K562 (cell line): ENCODE results near the gene RCOR1. TPM values are rescaled to one million over a fixed set of nuclear protein-coding genes. Genes with fewer than 3 reads are reported as not detected.
A peak's percentile ranks its signal among the peaks of the same experiment; 100 is the strongest.

ENCODE experiments used
- ATAC-seq: fragments of 200-7000 bp; cut with Tn5 transposase; 3 replicates; pipeline ENCODE4 v1.9.1; 2020; ENCODE audit warnings: moderate library complexity
- BruUV-seq: library from RNA; stranded (reverse); fragments of 400-500 nt; replicated peaks from 2 replicates; lab custom pipeline; 2021; lab: Mats Ljungman, UMichigan
- CTCF ChIA-PET: fragments of 300-600 bp; formaldehyde crosslinking; extraction: SDS; loops from one replicate; lab custom pipeline; 2021; ENCODE audit warnings: low intra/inter-chr PET ratio; lab: Yijun Ruan, JAX
- POLR2A ChIA-PET: fragments of 300-600, 350-650 bp; sonication (Branson Sonifier 250); formaldehyde crosslinking; extraction: SDS; loops from one replicate; lab custom pipeline; 2021; ENCODE audit warnings: antibody characterized with exemption, inconsistent platforms; lab: Yijun Ruan, JAX
- DNase-seq, 4 experiments: peaks; one replicate each; pipeline versions ENCODE4 v3.0.0 to v3.0.0-alpha.2; 2011 to 2018; ENCODE audit warnings: low spot score in 3 of 4, mixed read lengths in 3 of 4; ENCODE audit errors: extremely low read depth in 1 of 4
- FAIRE-seq: peaks from 2 replicates; lab custom pipeline; 2011; peaks lifted over from hg19 to GRCh38; lab: Jason Lieb, UNC
- H2AFZ ChIP-seq: 2 replicates; pipeline ENCODE4 v1.6.0; 2011; ENCODE audit warnings: low read depth, low read length, control low read depth, inconsistent platforms
- H3K27ac ChIP-seq: fragments of 200-600 bp; 3 replicates; pipeline ENCODE4 v1.8.0; 2011; ENCODE audit warnings: low read depth, mild to moderate bottlenecking, control low read depth, inconsistent platforms, low read length, moderate library complexity, mixed read lengths; ENCODE audit errors: extremely low read depth
- H3K27me3 ChIP-seq, 2 experiments: fragments of 300-600 bp in 1 of 2; 2 replicates in 1 of 2; 3 replicates in 1 of 2; pipeline versions ENCODE4 v1.6.0 to v1.8.0; 2011; ENCODE audit warnings: inconsistent platforms in 2 of 2, low read length in 2 of 2, mild to moderate bottlenecking in 1 of 2, mixed read lengths in 1 of 2, moderate library complexity in 1 of 2; ENCODE audit not compliant: control insufficient read depth in 2 of 2, insufficient read depth in 2 of 2
- H3K36me3 ChIP-seq: fragments of 300-600 bp; 3 replicates; pipeline ENCODE4 v1.8.0; 2011; ENCODE audit warnings: mild to moderate bottlenecking, low read length, inconsistent platforms; ENCODE audit not compliant: control insufficient read depth, insufficient read depth
- H3K4me1 ChIP-seq, 2 experiments: fragments of 200-600 bp in 1 of 2; replicated peaks in 1 of 2; 2 replicates in 1 of 2; 3 replicates in 1 of 2; pipeline versions ENCODE4 v1.5.1 to v1.8.0; 2011; ENCODE audit warnings: inconsistent platforms in 2 of 2, low read length in 2 of 2, mild to moderate bottlenecking in 1 of 2, mixed read lengths in 1 of 2, moderate library complexity in 1 of 2; ENCODE audit not compliant: control insufficient read depth in 2 of 2, insufficient read depth in 2 of 2
- H3K4me2 ChIP-seq: 2 replicates; pipeline ENCODE4 v1.6.1; 2011; ENCODE audit warnings: low read length, control low read depth, inconsistent platforms, mixed read lengths; ENCODE audit not compliant: insufficient read depth
- H3K4me3 ChIP-seq: fragments of 200-600 bp; sonication (generic), shearing (Covaris generic); 2 replicates; pipeline ENCODE4 v1.5.1; 2016; ENCODE audit warnings: control low read depth, inconsistent platforms
- H3K79me2 ChIP-seq: fragments of 200-600 bp; 3 replicates; pipeline ENCODE4 v1.8.0; 2011; ENCODE audit warnings: low read length, inconsistent platforms; ENCODE audit not compliant: control insufficient read depth, insufficient read depth
- H3K9ac ChIP-seq, 2 experiments: 2 replicates each; pipeline versions ENCODE4 v1.6.0 to v1.6.1; 2011; ENCODE audit warnings: low read depth in 2 of 2, low read length in 2 of 2, control low read depth in 1 of 2, inconsistent platforms in 1 of 2, mild to moderate bottlenecking in 1 of 2, mixed read lengths in 1 of 2; ENCODE audit not compliant: insufficient read depth in 1 of 2
- H3K9me1 ChIP-seq: one replicate; pipeline ENCODE4 v1.6.0; 2011; ENCODE audit warnings: inconsistent platforms, mild to moderate bottlenecking, low read length, moderate library complexity; ENCODE audit not compliant: control insufficient read depth, insufficient read depth
- H3K9me3 ChIP-seq: replicated peaks from 2 replicates; pipeline ENCODE4 v1.5.1; 2011; ENCODE audit warnings: low read depth, low read length, inconsistent platforms; ENCODE audit not compliant: control insufficient read depth, insufficient read depth
- H4K20me1 ChIP-seq: replicated peaks from 2 replicates; pipeline ENCODE4 v1.6.1; 2011; ENCODE audit warnings: low read length, inconsistent platforms, mixed read lengths; ENCODE audit not compliant: control insufficient read depth, insufficient read depth
- ADNP ChIP-seq: fragments of 200-800 bp; sonication (Bioruptor generic); IDR thresholded peaks from 2 replicates; pipeline ENCODE4 v1.6.1; 2016; ENCODE audit warnings: missing genetic modification characterization, missing compliant biosample characterization
- CBX8 ChIP-seq: fragments of 200-600 bp; sonication (generic); IDR thresholded peaks from 2 replicates; pipeline ENCODE4 v1.6.1; 2012; ENCODE audit warnings: borderline replicate concordance, mixed run types, low read depth, mild to moderate bottlenecking, moderate library complexity, mixed read lengths, low read length, control low read depth, inconsistent platforms; ENCODE audit not compliant: poor library complexity, severe bottlenecking; ENCODE audit errors: extremely low read depth
- CCNT2 ChIP-seq: IDR thresholded peaks from 2 replicates; pipeline ENCODE4 v1.6.1; 2011; ENCODE audit warnings: borderline replicate concordance, low read depth, mild to moderate bottlenecking, moderate library complexity, mixed read lengths, low read length; ENCODE audit not compliant: insufficient read length; ENCODE audit errors: extremely low read depth
- ILK ChIP-seq: fragments of 450-650 bp; IDR thresholded peaks from 2 replicates; pipeline ENCODE4 v1.6.1; 2016; ENCODE audit warnings: missing genetic modification characterization, low read depth, mild to moderate bottlenecking, missing compliant biosample characterization, moderate library complexity, borderline replicate concordance
- JUNB ChIP-seq: fragments of 450-650 bp; formaldehyde crosslinking; conservative IDR thresholded peaks from 2 replicates; pipeline ENCODE4 v1.4.0; 2020; ENCODE audit warnings: mild to moderate bottlenecking
- MYNN ChIP-seq, 2 experiments: sonication (generic); formaldehyde crosslinking in 1 of 2; IDR thresholded peaks; 2 replicates each; pipeline versions ENCODE4 v1.5.0 to v1.6.1; 2016 to 2020; ENCODE audit warnings: antibody characterized with exemption in 1 of 2, missing genetic modification reagents in 1 of 2
- NFIC ChIP-seq: fragments of 450-650 bp; IDR thresholded peaks from 2 replicates; pipeline ENCODE4 v1.6.1; 2017; ENCODE audit warnings: mild to moderate bottlenecking, inconsistent platforms
- NFIX ChIP-seq: fragments of 250-450 bp; sonication (Bioruptor Pico); IDR thresholded peaks from 2 replicates; pipeline ENCODE4 v1.4.0; 2020; ENCODE audit warnings: low read depth, mild to moderate bottlenecking, moderate library complexity
- NR1H2 ChIP-seq: sonication (generic); formaldehyde crosslinking; IDR thresholded peaks from 2 replicates; pipeline ENCODE4 v1.4.0; 2020; ENCODE audit warnings: mild to moderate bottlenecking, missing genetic modification reagents
- SMAD3 ChIP-seq: fragments of 450-650 bp; formaldehyde crosslinking; conservative IDR thresholded peaks from 2 replicates; pipeline ENCODE4 v1.4.0; 2020; ENCODE audit warnings: mild to moderate bottlenecking
- SRSF7 ChIP-seq: fragments of 200-400 bp; formaldehyde crosslinking; optimal IDR thresholded peaks from 2 replicates; pipeline ENCODE3; 2017; ENCODE audit warnings: mild to moderate bottlenecking, low read depth, low read length
- TAF7 ChIP-seq: fragments of 450-650 bp; IDR thresholded peaks from 2 replicates; pipeline ENCODE4 v1.6.1; 2016; ENCODE audit warnings: missing genetic modification characterization, missing compliant biosample characterization
- ZNF263 ChIP-seq: sonication (generic); formaldehyde crosslinking; IDR thresholded peaks from 2 replicates; pipeline ENCODE4 v1.8.0; 2022; ENCODE audit warnings: mild to moderate bottlenecking, missing genetic modification reagents, borderline replicate concordance
- ZNF780A ChIP-seq: fragments of 250-450 bp; sonication (Bioruptor Pico); IDR thresholded peaks from 2 replicates; pipeline ENCODE4 v1.5.0; 2021; ENCODE audit warnings: mild to moderate bottlenecking
- ZNF830 ChIP-seq: fragments of 250-450 bp; sonication (Bioruptor Pico); IDR thresholded peaks from 2 replicates; pipeline ENCODE4 v1.5.0; 2021; ENCODE audit warnings: mild to moderate bottlenecking
- WGBS: fragments of 100-300 bp; shearing (Covaris generic); methylation state at CpG from one replicate; pipeline ENCODE4 v1.1.6; 2016; ENCODE audit warnings: low coverage, mixed read lengths; ENCODE audit not compliant: insufficient coverage; ENCODE audit errors: missing lambda C conversion rate; 5-methylcytosine and 5-hydroxymethylcytosine counted together
- in situ Hi-C: fragments of 300-500 bp; cut with MboI; formaldehyde crosslinking; loops from 4 replicates; pipeline ENCODE4 v1.15.0; 2018; ENCODE audit warnings: inconsistent platforms, mixed read lengths
- intact Hi-C: fragments of 100-400 bp; cut with micrococcal nuclease; formaldehyde crosslinking; loops from 2 replicates; pipeline ENCODE4 v1.14.2; 2022
- polyA plus RNA-seq, 8 experiments: library from polyadenylated mRNA; depleted of rRNA in 4 of 8; stranded (reverse) in 5 of 8; unstranded in 3 of 8; fragments of >200 nt; fragmentation: Nextera tagmentation in 2 of 8; fragmentation: Illumina TruSeq in 1 of 8; extraction: Ambion mirVana in 2 of 8; extraction: Trizol in 1 of 8; gene quantifications; 2 replicates each; pipeline versions ENCODE4 v1.2.1 to v1.2.3, GENCODE V29; 2011 to 2014; ENCODE audit warnings: inconsistent platforms in 1 of 8, missing spikeins in 1 of 8
- total RNA-seq, 7 experiments: library from RNA; depleted of rRNA in 6 of 7; stranded (reverse); fragments of >200 nt in 6 of 7; fragmentation: Illumina TruSeq in 2 of 7; extraction: Trizol in 2 of 7; gene quantifications; 2 replicates each; pipeline versions ENCODE4 v1.2.1 to v1.2.3, GENCODE V29; 2011 to 2021; ENCODE audit warnings: low replicate concordance in 1 of 7
- TF ChIP-seq, protein P1 (sequence below): fragments of 450-650 bp; IDR thresholded peaks from 2 replicates; pipeline ENCODE4 v1.6.1; 2016; ENCODE audit warnings: antibody characterized with exemption
- TF ChIP-seq, protein P2 (sequence below): sonication (generic); formaldehyde crosslinking; IDR thresholded peaks from 2 replicates; pipeline ENCODE4 v1.5.0; 2020; ENCODE audit warnings: missing genetic modification reagents

RCOR1 gene
- total and polyA plus RNA-seq, 9 of the 15 experiments (the other 6 are each of a cell fraction or from before 2014, with no cell fraction given): 8.5 to 47.9 (median 20.9) TPM

DNA sequence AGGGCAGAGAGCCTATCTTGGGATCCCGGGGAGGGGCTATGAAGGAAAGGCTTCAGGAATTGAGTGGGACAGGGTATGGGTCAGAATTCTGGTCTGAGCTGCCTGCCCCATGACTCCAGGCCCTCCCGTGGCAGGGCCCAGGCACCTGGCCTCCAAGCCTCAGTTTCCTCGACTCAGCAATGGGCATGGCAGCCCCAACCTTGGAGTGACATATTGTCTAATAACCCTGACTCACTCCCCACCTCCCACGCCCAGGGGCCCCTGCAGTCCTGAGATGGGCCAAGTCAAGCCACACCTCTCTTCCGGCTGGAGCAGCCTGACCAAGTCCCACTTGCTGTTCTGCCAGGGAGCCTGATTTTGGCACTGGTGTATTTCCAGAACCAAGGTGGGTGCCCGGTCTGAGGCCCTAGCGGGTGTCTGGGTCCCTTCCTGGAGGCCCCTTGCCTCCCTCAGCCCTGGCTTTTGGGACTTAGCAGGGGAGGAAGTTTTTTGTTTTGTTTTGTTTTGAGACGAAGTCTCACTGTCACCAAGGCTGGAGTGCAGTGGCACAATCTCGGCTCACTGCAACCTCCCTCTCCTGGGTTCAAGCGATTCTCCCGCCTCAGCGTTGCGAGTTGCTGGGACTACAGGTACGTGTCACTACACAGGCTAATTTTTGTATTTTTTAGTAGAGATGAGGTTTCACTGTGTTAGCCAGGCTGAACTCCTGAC, 40.3 kb upstream of the RCOR1 start:
- Histone ChIP-seq H3K36me3 (peaks cover 13% of the 10 kb centered on the region; the same call in 1 of the 3 replicates), H3K9ac (peak overlapping the region; percentile 88 to 99), H3K9me3 (peaks cover 2% of the 10 kb centered on the region; the same call in 1 of the 2 replicates), H2AFZ (peak overlapping the region; percentile 29; the same call in 1 of the 2 replicates), H3K27me3 (no peaks in the 10 kb centered on the region), H4K20me1 (no peaks in the 10 kb centered on the region), H3K4me3 (peak overlapping the region; percentile 49), H3K9me1 (no peaks in the 10 kb centered on the region), H3K27ac (peak overlapping the region; percentile 83), H3K4me1 (peaks cover 23 to 24% of the 10 kb centered on the region in 2 experiments), H3K4me2 (peak overlapping the region; percentile 83), H3K79me2 (peaks cover 32% of the 10 kb centered on the region)
- ATAC-seq (peak; percentile 93), FAIRE-seq (peak; percentile 86), DNase-seq (peak; percentile 77 to 93 (median 84))
- in situ Hi-C loops (no loop called here), intact Hi-C loops (loop anchor here (1.0 kb wide), 2 partner anchors 27 to 39 kb away; no protein-coding TSS in a partner anchor)
- ChIA-PET CTCF (no interaction called here), POLR2A (interaction anchor here (0.6 kb wide), 1 partner anchor 18 kb away, joined by 3 read pairs; no protein-coding TSS in a partner anchor)
- WGBS: 3% methylated on average over 12 of the region's 14 CpGs
- BruUV-seq: no TSS peak
- TF ChIP-seq MYNN (IDR thresholded peaks at IDR 0.05) (peak; percentile 90), MYNN (CRISPR knock-in tag; IDR thresholded peaks at IDR 0.05) (no peak), ZNF780A (no peak), NFIC (peak; percentile 67), CCNT2 (peak; percentile 81), ZNF263 (CRISPR knock-in tag) (no peak), NR1H2 (CRISPR knock-in tag) (no peak), SMAD3 (0 out of 2 replicates have a peak, but pooled peaks have one; percentile 11), TAF7 (tag) (0 out of 2 replicates have a peak, but pooled peaks have one; percentile 29), NFIX (no peak), JUNB (CRISPR knock-in tag) (peak; percentile 49; the same call in 1 of the 2 replicates), CBX8 (no peak), SRSF7 (no peak), ZNF830 (CRISPR knock-in tag) (0 out of 2 replicates have a peak, but pooled peaks have one; percentile 11), ILK (tag) (no peak), ADNP (peak; percentile 97)
- TF ChIP-seq, protein P1, sequence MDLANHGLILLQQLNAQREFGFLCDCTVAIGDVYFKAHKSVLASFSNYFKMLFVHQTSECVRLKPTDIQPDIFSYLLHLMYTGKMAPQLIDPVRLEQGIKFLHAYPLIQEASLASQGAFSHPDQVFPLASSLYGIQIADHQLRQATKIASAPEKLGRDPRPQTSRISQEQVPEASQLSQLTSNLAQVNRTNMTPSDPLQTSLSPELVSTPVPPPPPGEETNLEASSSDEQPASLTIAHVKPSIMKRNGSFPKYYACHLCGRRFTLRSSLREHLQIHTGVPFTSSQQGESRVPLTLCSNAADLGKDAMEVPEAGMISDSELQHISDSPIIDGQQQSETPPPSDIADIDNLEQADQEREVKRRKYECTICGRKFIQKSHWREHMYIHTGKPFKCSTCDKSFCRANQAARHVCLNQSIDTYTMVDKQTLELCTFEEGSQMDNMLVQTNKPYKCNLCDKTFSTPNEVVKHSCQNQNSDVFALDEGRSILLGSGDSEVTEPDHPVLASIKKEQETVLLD: peak; percentile 43; the same call in 1 of the 2 replicates
- TF ChIP-seq, protein P2, sequence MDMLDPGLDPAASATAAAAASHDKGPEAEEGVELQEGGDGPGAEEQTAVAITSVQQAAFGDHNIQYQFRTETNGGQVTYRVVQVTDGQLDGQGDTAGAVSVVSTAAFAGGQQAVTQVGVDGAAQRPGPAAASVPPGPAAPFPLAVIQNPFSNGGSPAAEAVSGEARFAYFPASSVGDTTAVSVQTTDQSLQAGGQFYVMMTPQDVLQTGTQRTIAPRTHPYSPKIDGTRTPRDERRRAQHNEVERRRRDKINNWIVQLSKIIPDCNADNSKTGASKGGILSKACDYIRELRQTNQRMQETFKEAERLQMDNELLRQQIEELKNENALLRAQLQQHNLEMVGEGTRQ (CRISPR knock-in tag): no peak
